Thyroid gland (tissue), 4 donors: ENCODE data around the gene PDCD10. TPM values are rescaled to one million over a fixed set of nuclear protein-coding genes. Genes with fewer than 3 reads are reported as not detected.

Source experiments
- DNase-seq, 2 donors: peaks; one replicate each; pipeline ENCODE4 v3.0.0-alpha.2; 2019
- H3K27ac ChIP-seq, 3 donors: fragments of 200-600 bp; sonication (generic); 1 replicate in 2 of 3; 2 replicates in 1 of 3; pipeline ENCODE4 v1.5.1; 2016 to 2019; ENCODE audit warnings: mild to moderate bottlenecking in 1 of 3, moderate library complexity in 1 of 3
- H3K27me3 ChIP-seq: fragments of 200-600 bp; sonication (generic); one replicate; pipeline ENCODE4 v1.5.1; 2019
- H3K36me3 ChIP-seq, 2 donors: fragments of 200-600 bp; sonication (generic); one replicate each; pipeline ENCODE4 v1.5.1; 2016 to 2019
- H3K4me1 ChIP-seq, 2 donors: fragments of 200-600 bp; sonication (generic); one replicate each; pipeline ENCODE4 v1.5.1; 2017 to 2019
- H3K4me3 ChIP-seq, 3 donors: fragments of 200-600 bp; sonication (generic); replicated peaks in 1 of 3; 1 replicate in 2 of 3; 2 replicates in 1 of 3; pipeline ENCODE4 v1.5.1; 2016; ENCODE audit warnings: mild to moderate bottlenecking in 1 of 3
- H3K9me3 ChIP-seq: fragments of 200-600 bp; sonication (generic); one replicate; pipeline ENCODE4 v1.5.1; 2017
- CTCF ChIP-seq, 6 experiments: fragments of 200-600 bp in 3 of 6; fragments of 450-650 bp in 3 of 6; sonication (generic) in 3 of 6; IDR thresholded peaks; one replicate each; pipeline ENCODE4 v1.5.1; 2016 to 2019; ENCODE audit warnings: antibody characterized with exemption in 6 of 6, mild to moderate bottlenecking in 2 of 6, inconsistent platforms in 1 of 6, moderate library complexity in 1 of 6
- POLR2A ChIP-seq, 2 donors: fragments of 450-650 bp; IDR thresholded peaks; one replicate each; pipeline ENCODE4 v1.6.1; 2017; ENCODE audit warnings: antibody characterized with exemption in 2 of 2, mild to moderate bottlenecking in 2 of 2, moderate library complexity in 1 of 2
- WGBS, 2 donors: methylation state at CpG; one replicate each; pipeline ENCODE4 v1.1.5; 2017; 5-methylcytosine and 5-hydroxymethylcytosine counted together
- intact Hi-C: fragments of 100-400 bp; cut with DNase I; formaldehyde crosslinking; loops from one replicate; pipeline ENCODE4 v1.15.1; 2023
- total RNA-seq, 4 donors: library from RNA; depleted of rRNA; stranded (reverse); fragments of >200 nt; gene quantifications; one replicate each; pipeline ENCODE4 v1.2.3, GENCODE V29; 2016

PDCD10 gene
- total RNA-seq, 4 donors from 2014 or later = 56.7 to 80.8 (median 76.9) TPM

- no peak for DNase-seq
- TF ChIP-seq CTCF (IDR thresholded peaks at IDR 0.05) (no peak), POLR2A (IDR thresholded peaks at IDR 0.05) (no peak)
- Histone ChIP-seq H3K4me3 (no peak overlapping the region), H3K9me3 (no peaks in the 10 kb centered on the region), H3K36me3 (peaks cover 0 to 15% of the 10 kb centered on the region in 2 donors), H3K4me1 (no peaks in the 10 kb centered on the region), H3K27me3 (no peaks in the 10 kb centered on the region), H3K27ac (no peak overlapping the region)
- 92 to 97% methylated on average over 1 of the region's 1 CpG for WGBS, 2 donors
- intact Hi-C loops = no loop called here
Measured at GRCh38 chr3:167675848-167676247, 58.8 kb downstream of the PDCD10 start.

GRCh38 chr3:167673221-167673620, 61.5 kb downstream of the PDCD10 start:
- TF ChIP-seq CTCF (IDR thresholded peaks at IDR 0.05) = no peak
- TF ChIP-seq POLR2A (IDR thresholded peaks at IDR 0.05) = no peak
- no peak for DNase-seq
- Histone ChIP-seq H3K27ac (no peak overlapping the region), H3K27me3 (no peaks in the 10 kb centered on the region), H3K9me3 (no peaks in the 10 kb centered on the region), H3K4me3 (no peak overlapping the region), H3K36me3 (peaks cover 0 to 15% of the 10 kb centered on the region in 2 donors), H3K4me1 (no peaks in the 10 kb centered on the region)
- intact Hi-C loops = no loop called here
- 83 to 97% methylated on average over 1 of the region's 1 CpG for WGBS, 2 donors

GRCh38 chr3:167671878-167672427, 62.7 kb downstream of the PDCD10 start:
- Histone ChIP-seq H3K9me3 (no peaks in the 10 kb centered on the region), H3K36me3 (peaks cover 0 to 15% of the 10 kb centered on the region in 2 donors), H3K4me3 (no peak overlapping the region), H3K27me3 (no peaks in the 10 kb centered on the region), H3K27ac (no peak overlapping the region), H3K4me1 (no peaks in the 10 kb centered on the region)
- intact Hi-C loops = no loop called here
- no peak for DNase-seq
- WGBS, 2 donors = 82 to 87% methylated on average over 4 of the region's 4 CpGs
- TF ChIP-seq POLR2A (IDR thresholded peaks at IDR 0.05) (no peak), CTCF (IDR thresholded peaks at IDR 0.05) (no peak)

GRCh38 chr3:167669699-167670098, 65.0 kb downstream of the PDCD10 start:
- no peaks in the 10 kb centered on the region for H3K4me1 ChIP-seq
- H3K36me3 ChIP-seq = peaks cover 0 to 6% of the 10 kb centered on the region in 2 donors
- no peaks in the 10 kb centered on the region for H3K27me3 ChIP-seq
- H3K27ac ChIP-seq = no peak overlapping the region
- WGBS, 2 donors = 78 to 90% methylated on average over 1 of the region's 1 CpG
- no peak for DNase-seq
- intact Hi-C loops = no loop called here
- no peaks in the 10 kb centered on the region for H3K9me3 ChIP-seq
- TF ChIP-seq CTCF (IDR thresholded peaks at IDR 0.05) = no peak
- TF ChIP-seq POLR2A (IDR thresholded peaks at IDR 0.05) = no peak
- H3K4me3 ChIP-seq = no peak overlapping the region

GRCh38 chr3:167668651-167669050, 66.0 kb downstream of the PDCD10 start:
- no peak overlapping the region for H3K4me3 ChIP-seq
- H3K36me3 ChIP-seq = peaks cover 0 to 1% of the 10 kb centered on the region in 2 donors
- intact Hi-C loops = no loop called here
- no peaks in the 10 kb centered on the region for H3K4me1 ChIP-seq
- 91 to 97% methylated on average over 1 of the region's 1 CpG for WGBS, 2 donors
- DNase-seq = no peak
- H3K27ac ChIP-seq = no peak overlapping the region
- H3K27me3 ChIP-seq = no peaks in the 10 kb centered on the region
- no peaks in the 10 kb centered on the region for H3K9me3 ChIP-seq
- no peak for TF ChIP-seq POLR2A (IDR thresholded peaks at IDR 0.05)
- TF ChIP-seq CTCF (IDR thresholded peaks at IDR 0.05) = no peak
